IgD-negative memory B cell (primary cell): ENCODE results near the gene NAP1L5. TPM values are rescaled to one million over a fixed set of nuclear protein-coding genes. Genes with fewer than 3 reads are reported as not detected.

Experiments used
- H3K27ac Mint-ChIP-seq, 3 donors: one replicate each; pipeline ENCODE4 v1.8.0; 2020 to 2022; ENCODE audit warnings: mild to moderate bottlenecking in 3 of 3, mixed read lengths in 3 of 3, moderate library complexity in 1 of 3
- H3K27me3 Mint-ChIP-seq: one replicate; pipeline ENCODE4 v1.8.0; 2021; ENCODE audit warnings: mixed read lengths
- H3K36me3 Mint-ChIP-seq: one replicate; pipeline ENCODE4 v1.8.0; 2020; ENCODE audit warnings: mild to moderate bottlenecking, mixed read lengths
- H3K4me1 Mint-ChIP-seq, 3 donors: one replicate each; pipeline ENCODE4 v1.8.0; 2020 to 2022; ENCODE audit warnings: mixed read lengths in 3 of 3, mild to moderate bottlenecking in 1 of 3
- H3K4me3 Mint-ChIP-seq, 4 donors: one replicate each; pipeline ENCODE4 v1.8.0; 2020 to 2022; ENCODE audit warnings: mild to moderate bottlenecking in 4 of 4, mixed read lengths in 4 of 4, moderate library complexity in 3 of 4
- H3K9me3 Mint-ChIP-seq, 3 donors: one replicate each; pipeline ENCODE4 v1.8.0; 2020 to 2021; ENCODE audit warnings: mixed read lengths in 3 of 3, mild to moderate bottlenecking in 1 of 3
- polyA plus RNA-seq: library from polyadenylated mRNA; unstranded; fragments of 300-500 nt; fragmentation: Illumina TruSeq; gene quantifications from one replicate; pipeline ENCODE4 v1.2.3, GENCODE V29; 2021

The NAP1L5 gene
- 1.0 TPM for polyA plus RNA-seq

- Mint-ChIP-seq H3K9me3 (no peaks in the 10 kb centered on the region), H3K27me3 (no peaks in the 10 kb centered on the region), H3K4me3 (peak within 1 kb of the TSS; percentile 86 to 95 (median 94)), H3K27ac (peak within 1 kb of the TSS in 2 of 3 donors; percentile 91), H3K36me3 (peaks cover 6% of the 10 kb centered on the region), H3K4me1 (peaks cover 3 to 8% (median 6%) of the 10 kb centered on the region in 3 donors)
Measured at GRCh38 chr4:88697588-88698329, at the start of gene NAP1L5. Gene NAP1L5 (minus strand): TSS chr4:88697829. CDS start chr4:88697754, 75 bp downstream.

- H3K4me1 Mint-ChIP-seq, result peaks cover 0 to 1% (median 0%) of the 10 kb centered on the region in 3 donors
- no peaks in the 10 kb centered on the region for H3K9me3 Mint-ChIP-seq
- H3K36me3 Mint-ChIP-seq, result no peaks in the 10 kb centered on the region
- H3K27me3 Mint-ChIP-seq, result no peaks in the 10 kb centered on the region
- no peak overlapping the region for H3K27ac Mint-ChIP-seq
- no peak overlapping the region for H3K4me3 Mint-ChIP-seq
Measured at GRCh38 chr4:88747351-88747750, 49.7 kb upstream of the NAP1L5 start.

GRCh38 chr4:88746206-88746605 is 48.6 kb upstream of the NAP1L5 start:
- Mint-ChIP-seq H3K27me3 (no peaks in the 10 kb centered on the region), H3K4me3 (no peak overlapping the region), H3K9me3 (peaks cover 0 to 1% (median 0%) of the 10 kb centered on the region in 3 donors), H3K4me1 (no peaks in the 10 kb centered on the region), H3K27ac (peak overlapping the region in 1 of 3 donors; percentile 47), H3K36me3 (no peaks in the 10 kb centered on the region)

GRCh38 chr4:88745581-88746163 is 48.0 kb upstream of the NAP1L5 start:
- Mint-ChIP-seq H3K9me3 (peaks cover 0 to 1% (median 0%) of the 10 kb centered on the region in 3 donors), H3K4me1 (no peaks in the 10 kb centered on the region), H3K36me3 (no peaks in the 10 kb centered on the region), H3K4me3 (no peak overlapping the region), H3K27ac (peak overlapping the region in 1 of 3 donors; percentile 47), H3K27me3 (no peaks in the 10 kb centered on the region)

GRCh38 chr4:88745175-88745574 is 47.5 kb upstream of the NAP1L5 start:
- Mint-ChIP-seq H3K4me1 (peaks cover 0 to under 1% (median 0%) of the 10 kb centered on the region in 3 donors), H3K9me3 (peaks cover 0 to 1% (median 0%) of the 10 kb centered on the region in 3 donors), H3K4me3 (no peak overlapping the region), H3K27me3 (no peaks in the 10 kb centered on the region), H3K27ac (no peak overlapping the region), H3K36me3 (no peaks in the 10 kb centered on the region)

GRCh38 chr4:88744609-88745008 is 47.0 kb upstream of the NAP1L5 start:
- H3K9me3 Mint-ChIP-seq, result peaks cover 0 to 4% (median 0%) of the 10 kb centered on the region in 3 donors
- H3K4me3 Mint-ChIP-seq, result no peak overlapping the region
- no peaks in the 10 kb centered on the region for H3K36me3 Mint-ChIP-seq
- no peak overlapping the region for H3K27ac Mint-ChIP-seq
- H3K4me1 Mint-ChIP-seq, result peaks cover 0 to 5% (median 0%) of the 10 kb centered on the region in 3 donors
- H3K27me3 Mint-ChIP-seq, result no peaks in the 10 kb centered on the region

- Mint-ChIP-seq H3K9me3 (peaks cover 0 to 4% (median 0%) of the 10 kb centered on the region in 3 donors), H3K27ac (no peak overlapping the region), H3K4me1 (peaks cover 0 to 5% (median 2%) of the 10 kb centered on the region in 3 donors), H3K36me3 (no peaks in the 10 kb centered on the region), H3K27me3 (no peaks in the 10 kb centered on the region), H3K4me3 (no peak overlapping the region)
Measured at GRCh38 chr4:88743696-88744095, 46.1 kb upstream of the NAP1L5 start.

GRCh38 chr4:88742561-88742960 is 44.9 kb upstream of the NAP1L5 start:
- H3K4me3 Mint-ChIP-seq, result no peak overlapping the region
- peaks cover 0 to 4% (median 0%) of the 10 kb centered on the region in 3 donors for H3K9me3 Mint-ChIP-seq
- H3K27me3 Mint-ChIP-seq, result no peaks in the 10 kb centered on the region
- no peaks in the 10 kb centered on the region for H3K36me3 Mint-ChIP-seq
- H3K27ac Mint-ChIP-seq, result no peak overlapping the region
- H3K4me1 Mint-ChIP-seq, result peaks cover 5 to 10% (median 9%) of the 10 kb centered on the region in 3 donors

- peaks cover 12 to 28% (median 17%) of the 10 kb centered on the region in 3 donors for H3K4me1 Mint-ChIP-seq
- H3K27me3 Mint-ChIP-seq, result no peaks in the 10 kb centered on the region
- peak overlapping the region in 2 of 3 donors; percentile 18 to 43 for H3K27ac Mint-ChIP-seq
- no peak overlapping the region for H3K4me3 Mint-ChIP-seq
- peaks cover 0 to 4% (median 0%) of the 10 kb centered on the region in 3 donors for H3K9me3 Mint-ChIP-seq
- H3K36me3 Mint-ChIP-seq, result no peaks in the 10 kb centered on the region
Measured at GRCh38 chr4:88738180-88738579, 40.6 kb upstream of the NAP1L5 start.

GRCh38 chr4:88737307-88737941 is 39.8 kb upstream of the NAP1L5 start:
- no peaks in the 10 kb centered on the region for H3K27me3 Mint-ChIP-seq
- H3K27ac Mint-ChIP-seq, result peak overlapping the region in 1 of 3 donors; percentile 75
- peaks cover 0 to 4% (median 0%) of the 10 kb centered on the region in 3 donors for H3K9me3 Mint-ChIP-seq
- peak overlapping the region; percentile 39 to 91 (median 61) for H3K4me3 Mint-ChIP-seq
- no peaks in the 10 kb centered on the region for H3K36me3 Mint-ChIP-seq
- peaks cover 12 to 28% (median 17%) of the 10 kb centered on the region in 3 donors for H3K4me1 Mint-ChIP-seq

- Mint-ChIP-seq H3K27me3 (no peaks in the 10 kb centered on the region), H3K36me3 (peaks cover under 1% of the 10 kb centered on the region), H3K27ac (no peak overlapping the region), H3K4me3 (no peak overlapping the region), H3K9me3 (peaks cover 0 to 3% (median 0%) of the 10 kb centered on the region in 3 donors), H3K4me1 (peaks cover 12 to 28% (median 17%) of the 10 kb centered on the region in 3 donors)
Measured at GRCh38 chr4:88736264-88736663, 38.6 kb upstream of the NAP1L5 start.

GRCh38 chr4:88735564-88735963 is 37.9 kb upstream of the NAP1L5 start:
- H3K4me3 Mint-ChIP-seq, result no peak overlapping the region
- H3K27me3 Mint-ChIP-seq, result no peaks in the 10 kb centered on the region
- H3K36me3 Mint-ChIP-seq, result peaks cover 4% of the 10 kb centered on the region
- peaks cover 12 to 28% (median 17%) of the 10 kb centered on the region in 3 donors for H3K4me1 Mint-ChIP-seq
- peaks cover 0 to 3% (median 0%) of the 10 kb centered on the region in 3 donors for H3K9me3 Mint-ChIP-seq
- H3K27ac Mint-ChIP-seq, result no peak overlapping the region

- Mint-ChIP-seq H3K27ac (peak overlapping the region in 1 of 3 donors; percentile 44), H3K36me3 (peaks cover 7% of the 10 kb centered on the region), H3K27me3 (no peaks in the 10 kb centered on the region), H3K9me3 (no peaks in the 10 kb centered on the region), H3K4me1 (peaks cover 12 to 23% (median 17%) of the 10 kb centered on the region in 3 donors), H3K4me3 (no peak overlapping the region)
Measured at GRCh38 chr4:88734403-88734949, 36.8 kb upstream of the NAP1L5 start.

- H3K27me3 Mint-ChIP-seq, result no peaks in the 10 kb centered on the region
- H3K9me3 Mint-ChIP-seq, result no peaks in the 10 kb centered on the region
- no peak overlapping the region for H3K4me3 Mint-ChIP-seq
- H3K4me1 Mint-ChIP-seq, result peaks cover 9 to 20% (median 11%) of the 10 kb centered on the region in 3 donors
- no peak overlapping the region for H3K27ac Mint-ChIP-seq
- peaks cover 7% of the 10 kb centered on the region for H3K36me3 Mint-ChIP-seq
Measured at GRCh38 chr4:88732714-88733368, 35.2 kb upstream of the NAP1L5 start.
